ENCODE measurements around the gene RAD51B.

GRCh38 chr14:68099495-68100045 lies 280.0 kb downstream of the RAD51B start:
- TF ChIP-seq POLR2A (IDR thresholded peaks at IDR 0.05): peak in 1 of 2 donors; percentile 54
- TF ChIP-seq, protein P1, sequence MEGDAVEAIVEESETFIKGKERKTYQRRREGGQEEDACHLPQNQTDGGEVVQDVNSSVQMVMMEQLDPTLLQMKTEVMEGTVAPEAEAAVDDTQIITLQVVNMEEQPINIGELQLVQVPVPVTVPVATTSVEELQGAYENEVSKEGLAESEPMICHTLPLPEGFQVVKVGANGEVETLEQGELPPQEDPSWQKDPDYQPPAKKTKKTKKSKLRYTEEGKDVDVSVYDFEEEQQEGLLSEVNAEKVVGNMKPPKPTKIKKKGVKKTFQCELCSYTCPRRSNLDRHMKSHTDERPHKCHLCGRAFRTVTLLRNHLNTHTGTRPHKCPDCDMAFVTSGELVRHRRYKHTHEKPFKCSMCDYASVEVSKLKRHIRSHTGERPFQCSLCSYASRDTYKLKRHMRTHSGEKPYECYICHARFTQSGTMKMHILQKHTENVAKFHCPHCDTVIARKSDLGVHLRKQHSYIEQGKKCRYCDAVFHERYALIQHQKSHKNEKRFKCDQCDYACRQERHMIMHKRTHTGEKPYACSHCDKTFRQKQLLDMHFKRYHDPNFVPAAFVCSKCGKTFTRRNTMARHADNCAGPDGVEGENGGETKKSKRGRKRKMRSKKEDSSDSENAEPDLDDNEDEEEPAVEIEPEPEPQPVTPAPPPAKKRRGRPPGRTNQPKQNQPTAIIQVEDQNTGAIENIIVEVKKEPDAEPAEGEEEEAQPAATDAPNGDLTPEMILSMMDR (IDR thresholded peaks at IDR 0.05): no peak

Data from thyroid gland (tissue), 4 donors.